ENCODE data around the gene RRBP1.
A peak's percentile ranks its signal among the peaks of the same experiment; 100 is the strongest.

RRBP1 gene, protein sequence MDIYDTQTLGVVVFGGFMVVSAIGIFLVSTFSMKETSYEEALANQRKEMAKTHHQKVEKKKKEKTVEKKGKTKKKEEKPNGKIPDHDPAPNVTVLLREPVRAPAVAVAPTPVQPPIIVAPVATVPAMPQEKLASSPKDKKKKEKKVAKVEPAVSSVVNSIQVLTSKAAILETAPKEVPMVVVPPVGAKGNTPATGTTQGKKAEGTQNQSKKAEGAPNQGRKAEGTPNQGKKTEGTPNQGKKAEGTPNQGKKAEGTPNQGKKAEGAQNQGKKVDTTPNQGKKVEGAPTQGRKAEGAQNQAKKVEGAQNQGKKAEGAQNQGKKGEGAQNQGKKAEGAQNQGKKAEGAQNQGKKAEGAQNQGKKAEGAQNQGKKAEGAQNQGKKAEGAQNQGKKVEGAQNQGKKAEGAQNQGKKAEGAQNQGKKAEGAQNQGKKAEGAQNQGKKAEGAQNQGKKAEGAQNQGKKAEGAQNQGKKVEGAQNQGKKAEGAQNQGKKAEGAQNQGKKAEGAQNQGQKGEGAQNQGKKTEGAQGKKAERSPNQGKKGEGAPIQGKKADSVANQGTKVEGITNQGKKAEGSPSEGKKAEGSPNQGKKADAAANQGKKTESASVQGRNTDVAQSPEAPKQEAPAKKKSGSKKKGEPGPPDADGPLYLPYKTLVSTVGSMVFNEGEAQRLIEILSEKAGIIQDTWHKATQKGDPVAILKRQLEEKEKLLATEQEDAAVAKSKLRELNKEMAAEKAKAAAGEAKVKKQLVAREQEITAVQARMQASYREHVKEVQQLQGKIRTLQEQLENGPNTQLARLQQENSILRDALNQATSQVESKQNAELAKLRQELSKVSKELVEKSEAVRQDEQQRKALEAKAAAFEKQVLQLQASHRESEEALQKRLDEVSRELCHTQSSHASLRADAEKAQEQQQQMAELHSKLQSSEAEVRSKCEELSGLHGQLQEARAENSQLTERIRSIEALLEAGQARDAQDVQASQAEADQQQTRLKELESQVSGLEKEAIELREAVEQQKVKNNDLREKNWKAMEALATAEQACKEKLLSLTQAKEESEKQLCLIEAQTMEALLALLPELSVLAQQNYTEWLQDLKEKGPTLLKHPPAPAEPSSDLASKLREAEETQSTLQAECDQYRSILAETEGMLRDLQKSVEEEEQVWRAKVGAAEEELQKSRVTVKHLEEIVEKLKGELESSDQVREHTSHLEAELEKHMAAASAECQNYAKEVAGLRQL (N-terminal part only)

DNA sequence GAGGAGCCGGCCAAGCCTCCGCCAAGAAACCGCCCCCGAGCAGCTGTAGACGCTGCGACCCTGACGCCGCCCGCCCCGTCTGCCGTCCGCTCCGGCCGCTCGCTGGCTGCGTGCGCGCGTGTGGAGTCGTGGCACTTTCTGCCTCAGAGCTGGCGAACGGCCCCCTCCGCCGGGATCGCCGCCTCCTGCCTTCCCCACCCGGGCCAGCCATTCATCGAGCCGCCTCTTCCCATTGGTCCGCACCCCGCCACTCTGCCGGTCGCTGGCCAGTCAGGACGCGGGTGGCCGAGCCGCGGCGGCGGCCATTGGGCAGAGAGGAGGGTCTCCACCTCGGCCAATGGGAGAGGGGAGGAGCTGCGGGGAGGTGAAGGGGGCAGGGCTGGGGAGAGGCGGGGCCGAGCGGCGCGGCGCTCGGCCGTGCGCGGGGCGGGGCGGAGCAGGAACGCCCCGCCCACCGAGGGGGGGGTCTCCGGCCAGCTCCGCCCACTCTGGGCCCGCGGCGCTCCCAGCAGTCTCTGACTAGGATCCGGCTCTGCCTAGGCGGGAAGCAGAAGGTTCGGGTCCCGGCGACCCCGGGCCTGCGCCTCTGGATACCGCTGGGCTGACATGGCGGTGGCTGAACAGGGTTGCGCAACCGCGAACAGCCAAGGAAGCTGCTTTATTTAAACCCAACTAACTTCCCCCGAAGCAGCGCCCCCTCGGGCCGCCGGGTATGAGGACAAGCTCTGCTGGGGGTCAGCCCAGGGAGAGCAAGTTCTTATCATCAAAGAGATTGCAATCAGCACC, at the start of gene RRBP1:
Gene RRBP1 (minus strand): TSS at position 140 of the 786 bp plus-strand sequence. CDS start 21,735 bp downstream, outside the sequence.
- peak within 1 kb of the TSS; percentile 83 for H3K4me3 ChIP-seq (replicated peaks; ENCODE audit: low read depth, low read length)
- TF ChIP-seq, protein P1, sequence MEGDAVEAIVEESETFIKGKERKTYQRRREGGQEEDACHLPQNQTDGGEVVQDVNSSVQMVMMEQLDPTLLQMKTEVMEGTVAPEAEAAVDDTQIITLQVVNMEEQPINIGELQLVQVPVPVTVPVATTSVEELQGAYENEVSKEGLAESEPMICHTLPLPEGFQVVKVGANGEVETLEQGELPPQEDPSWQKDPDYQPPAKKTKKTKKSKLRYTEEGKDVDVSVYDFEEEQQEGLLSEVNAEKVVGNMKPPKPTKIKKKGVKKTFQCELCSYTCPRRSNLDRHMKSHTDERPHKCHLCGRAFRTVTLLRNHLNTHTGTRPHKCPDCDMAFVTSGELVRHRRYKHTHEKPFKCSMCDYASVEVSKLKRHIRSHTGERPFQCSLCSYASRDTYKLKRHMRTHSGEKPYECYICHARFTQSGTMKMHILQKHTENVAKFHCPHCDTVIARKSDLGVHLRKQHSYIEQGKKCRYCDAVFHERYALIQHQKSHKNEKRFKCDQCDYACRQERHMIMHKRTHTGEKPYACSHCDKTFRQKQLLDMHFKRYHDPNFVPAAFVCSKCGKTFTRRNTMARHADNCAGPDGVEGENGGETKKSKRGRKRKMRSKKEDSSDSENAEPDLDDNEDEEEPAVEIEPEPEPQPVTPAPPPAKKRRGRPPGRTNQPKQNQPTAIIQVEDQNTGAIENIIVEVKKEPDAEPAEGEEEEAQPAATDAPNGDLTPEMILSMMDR (IDR thresholded peaks at IDR 0.05; ENCODE audit: low read depth, low read length, missing control alignments) = peak; percentile 74
- DNase-seq (ENCODE audit: extremely low read depth, low read depth) = peak; percentile 83

DNA sequence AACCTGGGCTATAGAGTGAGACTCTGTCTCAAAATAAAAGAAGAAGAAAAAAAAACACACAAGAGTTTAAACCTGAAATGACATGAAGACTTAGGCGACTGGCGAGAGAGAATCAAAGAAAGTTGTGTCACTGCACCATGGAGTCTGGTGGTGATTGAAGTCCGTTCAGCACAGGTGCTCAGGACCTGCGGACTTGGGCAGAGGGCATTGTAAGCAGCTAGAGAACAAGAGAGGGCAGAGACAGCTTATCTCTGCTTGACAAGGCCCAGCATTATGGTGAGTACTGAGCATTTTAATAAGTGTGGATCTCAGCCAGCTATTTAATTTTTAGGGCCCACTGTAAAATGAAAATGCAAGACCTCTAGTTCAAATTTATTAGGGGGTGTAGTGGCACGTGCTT, 49.2 kb upstream of the RRBP1 start:
- H3K4me3 ChIP-seq (replicated peaks; ENCODE audit: low read depth, low read length) = no peak overlapping the region
- DNase-seq (ENCODE audit: extremely low read depth, low read depth) = no peak
- TF ChIP-seq, protein P1 (IDR thresholded peaks at IDR 0.05; ENCODE audit: low read depth, low read length, missing control alignments) = no peak

DNA sequence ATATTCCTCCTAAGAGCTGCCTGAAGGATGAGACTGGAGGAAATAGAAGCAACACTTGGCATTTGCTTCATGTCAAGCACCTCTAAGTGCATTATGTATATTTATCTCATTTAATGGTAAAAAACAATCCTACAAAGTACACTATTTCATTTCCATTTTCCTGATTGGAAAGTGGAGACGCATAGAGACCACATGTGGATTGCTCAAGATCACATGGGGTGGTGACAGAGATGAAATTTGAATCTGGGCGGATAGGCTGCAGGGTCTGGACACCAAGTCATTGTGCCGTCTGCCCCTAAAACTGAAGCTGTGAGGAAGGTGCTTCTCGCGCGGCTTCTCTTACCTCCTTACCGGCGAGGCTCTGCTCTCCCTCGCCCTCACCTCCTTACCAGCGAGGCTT, 48.0 kb upstream of the RRBP1 start:
- DNase-seq (ENCODE audit: extremely low read depth, low read depth) = no peak
- TF ChIP-seq, protein P1 (IDR thresholded peaks at IDR 0.05; ENCODE audit: low read depth, low read length, missing control alignments) = no peak
- no peak overlapping the region for H3K4me3 ChIP-seq (replicated peaks; ENCODE audit: low read depth, low read length)

DNA sequence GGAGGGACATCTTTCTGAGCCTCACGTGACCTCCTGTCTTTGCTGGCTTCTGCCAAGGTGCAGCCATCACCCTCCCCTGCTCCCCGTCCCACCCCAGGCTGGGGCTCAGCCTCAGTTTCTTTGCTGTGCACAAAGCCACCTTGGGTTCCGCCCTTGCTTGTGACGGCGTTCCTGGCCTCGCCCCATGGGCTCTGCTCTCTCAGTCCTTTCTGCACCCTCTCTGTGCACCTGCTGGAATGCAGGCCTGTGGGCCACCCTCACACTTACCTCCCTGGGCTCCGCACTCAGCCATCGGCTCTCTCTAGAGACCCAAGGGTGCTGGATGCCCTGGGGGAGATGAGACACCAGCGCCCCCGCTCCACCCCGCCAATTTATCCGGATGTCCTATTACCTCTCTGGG, 46.0 kb upstream of the RRBP1 start:
- TF ChIP-seq, protein P1 (IDR thresholded peaks at IDR 0.05; ENCODE audit: low read depth, low read length, missing control alignments) = no peak
- DNase-seq (ENCODE audit: extremely low read depth, low read depth) = no peak

DNA sequence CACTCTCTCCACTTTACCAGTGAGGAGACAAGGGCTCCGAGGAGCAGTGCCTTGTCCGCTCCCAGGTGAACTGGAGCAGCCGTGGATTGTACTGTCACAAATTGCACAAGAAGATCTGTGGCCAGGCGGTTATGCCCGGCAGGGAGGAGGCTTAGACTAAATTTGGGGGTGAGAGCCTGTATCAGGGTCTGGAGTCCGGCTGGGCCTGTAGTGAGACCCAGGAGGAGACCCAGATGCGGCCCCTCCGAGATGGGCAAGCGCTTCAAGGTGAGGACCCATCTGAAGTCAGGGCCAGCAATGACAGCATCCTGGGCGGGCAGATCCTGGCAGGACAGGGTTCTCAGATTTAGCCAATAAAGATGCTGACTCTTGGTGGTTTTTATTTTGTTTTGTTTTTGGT, 45.3 kb upstream of the RRBP1 start:
- no peak for DNase-seq (ENCODE audit: extremely low read depth, low read depth)
- TF ChIP-seq, protein P1 (IDR thresholded peaks at IDR 0.05; ENCODE audit: low read depth, low read length, missing control alignments) = no peak
- H3K4me3 ChIP-seq (replicated peaks; ENCODE audit: low read depth, low read length) = no peak overlapping the region

More for the DNA sequence above, 46.0 kb upstream of the RRBP1 start:
- H3K4me3 ChIP-seq (replicated peaks; ENCODE audit: low read depth, low read length) = no peak overlapping the region

DNA sequence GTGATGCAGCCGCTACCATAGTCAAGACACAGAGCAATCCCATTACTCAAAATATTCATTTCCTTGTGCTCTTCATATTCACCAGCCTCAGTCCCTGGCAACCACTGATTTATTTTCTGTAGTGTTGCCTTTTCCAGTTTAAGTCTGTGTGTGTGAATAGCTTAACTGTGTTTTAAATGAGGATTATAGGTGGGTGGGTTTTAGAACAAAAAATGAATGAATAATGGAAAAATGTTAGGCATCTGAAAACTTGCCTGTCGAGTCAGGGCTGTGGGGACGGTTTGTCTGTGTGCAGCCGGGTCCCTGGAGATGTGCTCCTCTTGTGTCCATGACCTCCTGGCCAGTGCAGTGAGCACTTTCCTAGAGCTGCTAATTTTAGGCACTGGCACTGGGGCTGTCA, 44.9 kb upstream of the RRBP1 start:
- no peak for DNase-seq (ENCODE audit: extremely low read depth, low read depth)
- TF ChIP-seq, protein P1 (IDR thresholded peaks at IDR 0.05; ENCODE audit: low read depth, low read length, missing control alignments) = no peak
- H3K4me3 ChIP-seq (replicated peaks; ENCODE audit: low read depth, low read length) = no peak overlapping the region
